GM23338 (cell line): ENCODE measurements around the gene VSTM2L.

ENCODE experiments used
- CREB1 ChIP-seq: fragments of 250-450 bp; sonication (Bioruptor Pico); IDR thresholded peaks from 2 replicates; pipeline ENCODE4 v1.5.0; 2020; ENCODE audit warnings: low read depth, mild to moderate bottlenecking, moderate library complexity
- EZH2 ChIP-seq: fragments of 200-600 bp; sonication (generic); IDR thresholded peaks from one replicate; pipeline ENCODE4 v1.8.0; 2017; ENCODE audit warnings: antibody characterized with exemption, mild to moderate bottlenecking, low read depth; ENCODE audit not compliant: unreplicated experiment
- EZH2phosphoT487 ChIP-seq: fragments of 200-600 bp; sonication (generic); IDR thresholded peaks from one replicate; pipeline ENCODE4 v1.8.1; 2018; ENCODE audit warnings: antibody characterized with exemption; ENCODE audit not compliant: unreplicated experiment
- JUNB ChIP-seq: IDR thresholded peaks from one replicate; pipeline ENCODE4 v1.6.1; 2016; ENCODE audit warnings: antibody characterized with exemption; ENCODE audit not compliant: unreplicated experiment
- NANOG ChIP-seq: IDR thresholded peaks from 2 replicates; pipeline ENCODE4 v1.6.1; 2016; ENCODE audit warnings: antibody characterized with exemption, borderline replicate concordance
- POLR2AphosphoS5 ChIP-seq: IDR thresholded peaks from 2 replicates; pipeline ENCODE4 v1.6.1; 2016; ENCODE audit warnings: antibody characterized with exemption, low read depth
- STAT1 ChIP-seq: IDR thresholded peaks from one replicate; pipeline ENCODE4 v1.6.1; 2016; ENCODE audit warnings: antibody characterized with exemption; ENCODE audit not compliant: unreplicated experiment
- ZNF331 ChIP-seq: fragments of 250-450 bp; sonication (Bioruptor Pico); IDR thresholded peaks from 2 replicates; pipeline ENCODE4 v1.5.0; 2020; ENCODE audit warnings: low read depth, mild to moderate bottlenecking, moderate library complexity
- TF ChIP-seq, protein P1 (sequence below), 2 experiments: fragments of 200-600 bp in 1 of 2; sonication (generic) in 1 of 2; conservative IDR thresholded peaks; 2 replicates each; pipeline versions ENCODE4 v1.5.1 to v1.6.1; 2016 to 2017; ENCODE audit warnings: antibody characterized with exemption in 2 of 2, low read depth in 2 of 2, mild to moderate bottlenecking in 2 of 2, moderate library complexity in 1 of 2
- TF ChIP-seq, protein P2 (sequence below): IDR thresholded peaks from one replicate; pipeline ENCODE4 v1.6.1; 2018; ENCODE audit warnings: antibody characterized with exemption; ENCODE audit not compliant: unreplicated experiment

DNA sequence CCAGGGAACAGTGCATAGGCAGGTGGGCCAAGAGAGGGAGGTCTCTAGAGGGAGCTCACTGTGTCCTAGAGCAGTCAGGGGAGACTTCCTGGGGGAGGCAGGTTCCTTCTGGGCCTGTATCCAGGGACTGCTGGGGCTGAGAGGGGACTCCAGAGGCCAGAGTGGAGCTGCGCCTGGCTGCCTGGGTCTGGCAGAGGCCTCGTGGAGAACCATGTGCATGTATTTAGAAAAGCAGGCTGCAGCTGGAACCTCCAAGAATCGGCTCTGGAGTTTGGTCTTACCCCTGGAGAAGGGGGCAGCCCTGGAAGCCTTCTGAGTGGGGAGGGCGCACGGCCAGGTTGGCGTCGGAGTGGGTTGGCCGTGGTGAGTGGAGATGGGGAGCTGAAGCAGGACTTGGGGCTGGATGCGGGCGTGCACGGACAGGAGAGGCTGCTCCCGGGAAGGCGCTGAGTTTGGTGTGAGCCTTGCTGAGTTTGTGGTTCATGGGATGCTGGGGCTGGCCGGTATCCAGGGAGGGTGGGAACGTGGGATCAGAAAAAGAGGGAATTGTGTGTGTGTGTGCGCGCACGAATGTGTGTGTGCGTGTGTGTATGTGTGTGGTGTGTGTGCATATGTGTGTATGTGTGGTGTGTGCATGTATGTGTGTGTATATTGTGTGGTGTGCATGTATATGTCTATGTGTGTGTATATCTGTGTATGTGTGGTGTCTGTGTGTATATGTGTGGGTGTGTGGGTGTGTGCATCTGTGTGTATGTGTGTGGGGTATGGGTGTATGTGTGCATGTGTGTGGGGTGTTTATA lies 10.8 kb downstream of the VSTM2L start:
- TF ChIP-seq STAT1 = no peak
- no peak for TF ChIP-seq ZNF331
- TF ChIP-seq, protein P1, sequence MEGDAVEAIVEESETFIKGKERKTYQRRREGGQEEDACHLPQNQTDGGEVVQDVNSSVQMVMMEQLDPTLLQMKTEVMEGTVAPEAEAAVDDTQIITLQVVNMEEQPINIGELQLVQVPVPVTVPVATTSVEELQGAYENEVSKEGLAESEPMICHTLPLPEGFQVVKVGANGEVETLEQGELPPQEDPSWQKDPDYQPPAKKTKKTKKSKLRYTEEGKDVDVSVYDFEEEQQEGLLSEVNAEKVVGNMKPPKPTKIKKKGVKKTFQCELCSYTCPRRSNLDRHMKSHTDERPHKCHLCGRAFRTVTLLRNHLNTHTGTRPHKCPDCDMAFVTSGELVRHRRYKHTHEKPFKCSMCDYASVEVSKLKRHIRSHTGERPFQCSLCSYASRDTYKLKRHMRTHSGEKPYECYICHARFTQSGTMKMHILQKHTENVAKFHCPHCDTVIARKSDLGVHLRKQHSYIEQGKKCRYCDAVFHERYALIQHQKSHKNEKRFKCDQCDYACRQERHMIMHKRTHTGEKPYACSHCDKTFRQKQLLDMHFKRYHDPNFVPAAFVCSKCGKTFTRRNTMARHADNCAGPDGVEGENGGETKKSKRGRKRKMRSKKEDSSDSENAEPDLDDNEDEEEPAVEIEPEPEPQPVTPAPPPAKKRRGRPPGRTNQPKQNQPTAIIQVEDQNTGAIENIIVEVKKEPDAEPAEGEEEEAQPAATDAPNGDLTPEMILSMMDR (conservative IDR thresholded peaks at IDR 0.05; ENCODE audit: low read depth in 2 of 2) = no peak
- no peak for TF ChIP-seq POLR2AphosphoS5
- TF ChIP-seq EZH2 = no peak
- TF ChIP-seq, protein P2, sequence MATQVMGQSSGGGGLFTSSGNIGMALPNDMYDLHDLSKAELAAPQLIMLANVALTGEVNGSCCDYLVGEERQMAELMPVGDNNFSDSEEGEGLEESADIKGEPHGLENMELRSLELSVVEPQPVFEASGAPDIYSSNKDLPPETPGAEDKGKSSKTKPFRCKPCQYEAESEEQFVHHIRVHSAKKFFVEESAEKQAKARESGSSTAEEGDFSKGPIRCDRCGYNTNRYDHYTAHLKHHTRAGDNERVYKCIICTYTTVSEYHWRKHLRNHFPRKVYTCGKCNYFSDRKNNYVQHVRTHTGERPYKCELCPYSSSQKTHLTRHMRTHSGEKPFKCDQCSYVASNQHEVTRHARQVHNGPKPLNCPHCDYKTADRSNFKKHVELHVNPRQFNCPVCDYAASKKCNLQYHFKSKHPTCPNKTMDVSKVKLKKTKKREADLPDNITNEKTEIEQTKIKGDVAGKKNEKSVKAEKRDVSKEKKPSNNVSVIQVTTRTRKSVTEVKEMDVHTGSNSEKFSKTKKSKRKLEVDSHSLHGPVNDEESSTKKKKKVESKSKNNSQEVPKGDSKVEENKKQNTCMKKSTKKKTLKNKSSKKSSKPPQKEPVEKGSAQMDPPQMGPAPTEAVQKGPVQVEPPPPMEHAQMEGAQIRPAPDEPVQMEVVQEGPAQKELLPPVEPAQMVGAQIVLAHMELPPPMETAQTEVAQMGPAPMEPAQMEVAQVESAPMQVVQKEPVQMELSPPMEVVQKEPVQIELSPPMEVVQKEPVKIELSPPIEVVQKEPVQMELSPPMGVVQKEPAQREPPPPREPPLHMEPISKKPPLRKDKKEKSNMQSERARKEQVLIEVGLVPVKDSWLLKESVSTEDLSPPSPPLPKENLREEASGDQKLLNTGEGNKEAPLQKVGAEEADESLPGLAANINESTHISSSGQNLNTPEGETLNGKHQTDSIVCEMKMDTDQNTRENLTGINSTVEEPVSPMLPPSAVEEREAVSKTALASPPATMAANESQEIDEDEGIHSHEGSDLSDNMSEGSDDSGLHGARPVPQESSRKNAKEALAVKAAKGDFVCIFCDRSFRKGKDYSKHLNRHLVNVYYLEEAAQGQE = no peak
- TF ChIP-seq CREB1 (CRISPR knock-in tag) = no peak
- TF ChIP-seq EZH2phosphoT487 = no peak
- no peak for TF ChIP-seq NANOG
- TF ChIP-seq JUNB = no peak
